AG04449 (cell line): Measurements from ENCODE around the gene PCGF3.

ENCODE experiments used
- CTCF ChIA-PET: fragments of 350-600 bp; formaldehyde crosslinking; extraction: SDS; loops from one replicate; lab custom pipeline; 2021; ENCODE audit warnings: antibody characterized with exemption; lab: Yijun Ruan, JAX
- POLR2A ChIA-PET: fragments of 400-600, 350-600 bp; formaldehyde crosslinking; extraction: SDS; loops from one replicate; lab custom pipeline; 2020; ENCODE audit warnings: antibody characterized with exemption, inconsistent platforms; lab: Yijun Ruan, JAX
- DNase-seq: peaks from one replicate; pipeline ENCODE4 v3.0.0-alpha.2; 2010; ENCODE audit warnings: low read depth, low spot score
- H3K4me3 ChIP-seq: 2 replicates; pipeline ENCODE4 v1.5.1; 2011; ENCODE audit warnings: low read depth, mild to moderate bottlenecking, control low read depth, low read length
- CTCF ChIP-seq: IDR thresholded peaks from one replicate; pipeline ENCODE4 v1.5.1; 2011; ENCODE audit warnings: mild to moderate bottlenecking, moderate library complexity, low read length, control low read depth, inconsistent platforms; ENCODE audit not compliant: insufficient read depth; ENCODE audit errors: missing control alignments

The PCGF3 gene

DNA sequence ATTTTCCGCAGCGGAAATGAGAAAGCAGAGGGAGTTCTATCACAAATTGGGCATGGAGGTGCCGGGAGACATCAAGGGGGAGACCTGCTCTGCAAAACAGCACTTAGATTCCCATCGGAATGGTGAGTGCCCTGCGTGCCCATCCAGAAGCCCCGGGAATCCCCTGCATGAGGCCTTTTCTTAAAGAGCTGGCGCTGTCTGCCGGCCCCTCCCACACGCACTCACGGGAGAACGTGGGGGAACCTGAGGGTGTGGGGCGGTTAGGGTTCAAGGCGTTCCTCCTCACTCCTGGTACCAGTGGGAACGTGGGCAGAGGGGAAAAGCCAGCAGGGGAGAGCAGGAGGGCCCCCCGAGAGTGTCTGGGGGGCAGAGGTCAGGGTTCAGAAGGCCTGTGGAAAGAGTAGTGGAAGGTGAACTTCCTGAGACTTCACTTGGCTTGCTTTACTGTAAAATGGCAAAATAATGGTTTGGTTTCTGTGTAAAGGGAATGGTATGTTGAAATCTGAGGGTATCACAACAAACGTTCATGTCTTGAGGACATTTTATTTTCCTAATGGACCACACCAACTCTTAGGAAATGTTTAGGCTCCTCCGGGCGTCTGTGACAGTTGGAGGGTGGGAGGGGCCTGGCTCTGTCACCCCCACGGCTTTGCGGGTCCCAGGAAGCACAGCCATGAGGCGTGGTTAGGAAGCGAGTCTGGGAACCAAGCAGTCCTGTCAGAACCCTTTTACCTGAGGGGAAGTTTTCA, 38.0 kb downstream of the PCGF3 start:
- DNase-seq: no peak
- TF ChIP-seq CTCF: no peak
- CTCF ChIA-PET: interaction anchor here (0.7 to 4.7 kb wide), 8 partner anchors 10 to 266 kb away, joined by 3 to 90 read pairs (median 6); no protein-coding TSS in a partner anchor
- no peak overlapping the region for H3K4me3 ChIP-seq
- POLR2A ChIA-PET: no interaction called here

- POLR2A ChIA-PET: no interaction called here
- no peak for TF ChIP-seq CTCF
- CTCF ChIA-PET: interaction anchor here (4.7 kb wide), 1 partner anchor 10 kb away, joined by 90 read pairs; no protein-coding TSS in a partner anchor
These were observed 38.7 kb downstream of the PCGF3 start for GRCh38 chr4:744212-744841.

GRCh38 chr4:747546-748170, 42.0 kb downstream of the PCGF3 start:
- no peak for DNase-seq
- CTCF ChIA-PET: no interaction called here
- H3K4me3 ChIP-seq: no peak overlapping the region
- TF ChIP-seq CTCF: no peak
- POLR2A ChIA-PET: no interaction called here

More at GRCh38 chr4:744212-744841, 38.7 kb downstream of the PCGF3 start:
- DNase-seq: no peak
- H3K4me3 ChIP-seq: no peak overlapping the region

GRCh38 chr4:748461-748860, 42.8 kb downstream of the PCGF3 start:
- ChIA-PET POLR2A (no interaction called here), CTCF (no interaction called here)
- no peak overlapping the region for H3K4me3 ChIP-seq
- no peak for TF ChIP-seq CTCF
- DNase-seq: no peak

DNA sequence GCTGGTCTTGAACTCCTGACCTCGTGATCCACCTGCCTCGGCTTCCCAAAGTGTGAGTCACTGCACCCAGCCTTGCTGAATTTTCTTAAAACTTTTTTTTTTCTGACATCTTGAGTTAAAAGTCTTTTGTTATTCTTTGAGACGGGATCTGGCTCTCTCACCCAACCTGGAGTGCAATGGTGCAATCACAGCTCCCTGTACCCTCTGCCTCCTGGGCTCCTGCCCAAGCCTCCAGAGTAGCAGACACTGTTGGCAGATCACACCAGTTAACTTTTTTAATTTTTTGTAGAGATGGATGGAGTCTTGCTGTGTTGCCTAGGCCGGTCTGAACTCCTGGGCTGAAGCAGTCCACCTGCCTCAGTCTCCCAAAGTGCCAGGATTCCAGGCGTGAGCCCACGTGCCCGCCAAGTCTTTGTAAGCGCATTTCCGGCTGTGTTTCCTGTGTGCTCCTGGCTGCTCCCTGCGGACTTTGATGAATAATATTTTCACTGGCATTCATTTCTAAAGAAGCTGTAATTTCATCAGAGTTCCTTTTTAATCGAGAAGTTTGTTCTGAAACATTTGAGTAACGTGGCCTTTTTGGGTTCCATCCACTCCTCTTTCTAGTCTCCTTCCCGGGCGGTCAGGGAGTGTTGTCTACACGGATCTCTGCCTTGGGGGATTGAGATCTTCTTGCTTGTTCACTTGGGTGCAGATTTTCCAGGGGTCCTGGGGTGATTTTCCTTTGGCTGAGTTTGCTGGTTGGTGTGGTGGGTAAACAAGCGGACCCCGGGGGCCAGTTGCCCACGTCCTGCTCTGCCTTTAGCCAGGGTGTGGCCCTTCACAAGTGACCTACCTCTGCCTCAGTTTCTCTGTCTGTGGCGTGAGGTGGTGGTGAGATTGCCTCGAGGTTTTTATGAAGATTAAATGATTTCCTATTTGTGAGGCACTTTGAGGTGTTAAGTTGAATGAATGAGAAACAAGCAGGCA, 44.4 kb downstream of the PCGF3 start:
- no peak for DNase-seq
- CTCF ChIA-PET: interaction anchor here (8.6 kb wide), 1 partner anchor 8 kb away, joined by 90 read pairs; no protein-coding TSS in a partner anchor
- H3K4me3 ChIP-seq: no peak overlapping the region
- TF ChIP-seq CTCF: no peak
- POLR2A ChIA-PET: no interaction called here
